Dedifferentiated amniotic fluid mesenchymal stem cell (primary cell): ENCODE results near the gene UGT1A4.
"Not testable (repeated sequence)": the region's sequence is repeated elsewhere in the genome, so short reads cannot be mapped to it uniquely, and the experiment has no call there.

Experiments used
- DNase-seq: peaks from one replicate; pipeline ENCODE4 v3.0.0-alpha.2; 2016; ENCODE audit errors: extremely low spot score

UGT1A4 gene

DNA sequence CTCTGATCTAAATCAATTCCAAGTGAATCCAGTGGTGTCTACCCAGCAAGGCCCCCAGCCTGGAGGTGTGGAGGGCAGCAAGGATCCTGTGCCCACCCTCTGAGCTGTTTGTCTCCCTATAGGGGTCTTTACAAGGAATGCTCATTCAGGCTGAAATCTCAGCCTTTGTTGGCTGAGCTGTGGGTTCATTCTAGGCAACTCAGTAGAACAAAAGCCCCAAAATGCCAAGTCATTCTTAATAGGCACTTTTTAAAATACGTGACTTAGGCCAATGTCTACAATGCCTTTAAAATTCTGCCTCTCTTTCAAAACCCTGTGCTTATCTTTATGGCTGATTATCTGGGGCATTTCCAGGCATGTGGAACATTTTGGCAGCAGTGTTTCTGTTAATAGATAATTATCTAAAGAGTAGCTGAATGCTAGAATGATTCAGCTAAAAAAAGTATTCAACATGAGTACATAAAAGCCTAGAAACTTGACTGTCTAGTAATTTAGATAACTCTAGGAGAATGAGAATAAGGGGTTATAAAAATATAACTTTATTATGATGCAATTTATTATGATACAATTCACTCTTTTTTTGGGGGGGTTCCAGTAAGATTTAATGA is 18.4 kb upstream of the UGT1A4 start:
- DNase-seq = peak; percentile 94

DNA sequence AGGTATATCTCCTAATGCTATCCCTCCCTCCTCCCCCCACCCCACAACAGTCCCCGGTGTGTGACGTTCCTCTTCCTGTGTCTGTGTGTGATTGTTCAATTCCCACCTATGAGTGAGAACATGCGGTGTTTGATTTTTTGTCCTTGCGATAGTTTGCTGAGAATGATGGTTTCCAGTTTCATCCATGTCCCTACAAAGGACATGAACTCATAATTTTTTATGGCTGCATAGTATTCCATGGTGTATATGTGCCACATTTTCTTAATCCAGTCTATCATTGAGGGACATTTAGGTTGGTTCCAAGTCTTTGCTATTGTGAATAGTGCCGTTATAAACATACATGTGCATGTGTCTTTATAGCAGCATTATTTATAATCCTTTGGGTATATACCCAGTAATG is 17.7 kb upstream of the UGT1A4 start:
- DNase-seq = not testable (repeated sequence)

DNA sequence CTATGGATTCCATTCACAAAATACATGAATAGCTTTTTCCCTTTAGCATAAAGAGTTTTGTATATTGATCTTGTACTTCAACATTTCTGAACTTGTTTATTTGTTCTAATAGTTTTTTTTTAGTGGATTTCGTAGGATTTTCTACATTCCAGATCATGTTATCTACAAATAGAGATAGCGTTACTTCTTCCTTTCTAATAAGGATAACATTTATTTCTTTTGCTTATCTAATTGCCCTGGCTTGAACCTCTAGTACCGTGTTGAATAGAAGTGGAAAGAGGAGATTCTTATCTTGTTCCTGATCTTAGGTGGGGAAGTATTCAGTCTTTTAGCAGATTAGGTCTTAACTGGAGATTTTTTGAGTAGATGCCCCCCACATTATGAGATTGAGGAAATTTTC is 16.3 kb upstream of the UGT1A4 start:
- no peak for DNase-seq

DNA sequence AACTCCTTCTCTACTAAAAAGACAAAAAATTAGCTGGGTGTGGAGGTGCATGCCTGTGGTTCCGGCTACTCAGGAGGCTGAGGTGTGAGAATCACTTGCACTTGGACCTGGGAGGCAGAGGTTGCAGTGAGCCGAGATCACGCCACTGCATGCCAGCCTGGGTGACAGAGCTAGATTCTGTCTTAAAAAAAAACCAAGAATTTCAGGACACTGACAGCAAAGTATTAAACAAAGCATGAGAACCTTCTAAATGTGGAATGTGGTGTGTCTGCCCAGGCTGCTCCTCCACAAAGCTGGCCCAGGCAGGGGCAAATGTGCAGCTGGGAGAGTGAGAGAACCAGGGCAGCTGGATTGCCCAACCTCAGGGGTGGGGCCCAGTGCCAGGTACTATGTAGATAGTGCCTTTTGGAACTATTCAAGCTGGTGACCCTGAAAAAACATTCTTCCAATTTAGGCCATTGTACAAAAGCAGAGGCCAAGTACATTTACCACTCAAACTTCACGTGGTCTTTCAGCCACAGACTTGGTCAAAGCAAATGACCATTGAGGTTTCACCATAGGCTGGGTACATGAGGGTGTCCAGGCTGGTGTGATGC is 12.5 kb upstream of the UGT1A4 start:
- peak; percentile 50 for DNase-seq

DNA sequence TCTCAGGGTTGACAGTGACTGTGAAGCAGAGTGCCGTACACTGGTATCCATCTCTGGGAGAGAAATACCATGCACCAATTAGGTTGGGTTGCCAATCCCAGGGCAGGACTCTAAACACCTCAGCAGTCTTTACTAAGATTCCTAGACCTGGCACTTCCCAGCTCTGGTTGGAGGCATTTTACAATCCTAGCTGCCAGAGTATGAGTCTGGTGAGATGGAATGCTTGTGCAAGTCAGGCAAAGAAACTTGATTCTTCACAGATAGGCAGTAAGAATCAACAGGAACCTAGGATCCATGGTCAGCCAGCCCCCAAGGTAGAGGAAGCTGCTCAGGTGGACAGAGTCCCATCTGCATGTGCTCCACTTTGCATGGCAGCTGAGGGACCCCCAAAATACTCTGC is 11.8 kb upstream of the UGT1A4 start:
- peak; percentile 76 for DNase-seq

DNA sequence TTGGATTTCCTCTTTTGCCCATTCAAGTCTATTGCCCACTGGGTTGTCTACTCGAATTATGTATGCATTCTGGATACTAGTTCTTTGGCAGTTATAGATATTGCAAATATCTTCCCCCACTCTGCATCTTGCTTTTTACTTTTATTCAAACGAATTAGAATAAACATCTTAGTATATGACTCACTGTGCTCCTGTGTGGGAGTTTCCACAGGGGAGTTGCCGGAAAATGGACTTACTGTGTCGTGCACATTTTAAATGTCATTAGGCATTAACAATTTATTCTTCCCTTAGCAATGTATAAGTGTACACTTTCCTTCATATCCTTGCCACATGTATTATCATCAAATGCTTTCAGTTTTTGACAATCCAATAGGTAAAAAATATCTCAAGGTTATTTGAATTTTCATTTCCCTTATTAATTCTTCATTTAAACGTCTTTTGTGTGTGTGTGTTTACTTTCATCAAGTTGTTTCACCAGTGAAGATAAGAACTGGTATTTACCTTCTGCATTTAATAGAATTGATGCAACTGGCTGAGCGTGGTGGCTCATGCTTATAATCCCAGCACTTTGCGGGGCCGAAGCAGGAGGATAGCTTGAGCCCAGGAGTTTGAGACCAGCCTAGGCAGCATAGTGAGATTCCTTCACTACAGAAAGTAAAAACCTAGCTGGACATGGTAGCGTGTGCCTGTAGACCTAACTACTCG is 10.4 kb upstream of the UGT1A4 start:
- peak; percentile 42 for DNase-seq

DNA sequence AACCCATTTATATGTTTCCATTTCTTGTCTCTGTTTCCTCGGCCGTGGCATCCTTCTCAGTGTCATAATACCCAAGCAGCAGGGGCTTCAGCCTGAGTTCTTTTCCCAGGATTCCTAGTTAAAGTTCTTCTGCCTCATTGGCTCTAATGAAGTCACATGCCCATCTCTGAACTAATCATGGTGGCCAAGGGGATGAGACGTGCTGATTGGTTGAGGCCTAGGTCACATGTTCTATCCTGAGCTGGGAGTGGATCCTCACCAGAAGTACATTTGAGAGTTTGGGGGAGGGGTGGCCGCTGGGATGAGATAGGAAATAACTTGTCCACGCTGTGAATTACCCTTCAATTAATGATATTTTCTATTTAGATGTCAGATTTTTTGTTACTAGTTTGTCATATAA is 9.6 kb upstream of the UGT1A4 start:
- DNase-seq = no peak

DNA sequence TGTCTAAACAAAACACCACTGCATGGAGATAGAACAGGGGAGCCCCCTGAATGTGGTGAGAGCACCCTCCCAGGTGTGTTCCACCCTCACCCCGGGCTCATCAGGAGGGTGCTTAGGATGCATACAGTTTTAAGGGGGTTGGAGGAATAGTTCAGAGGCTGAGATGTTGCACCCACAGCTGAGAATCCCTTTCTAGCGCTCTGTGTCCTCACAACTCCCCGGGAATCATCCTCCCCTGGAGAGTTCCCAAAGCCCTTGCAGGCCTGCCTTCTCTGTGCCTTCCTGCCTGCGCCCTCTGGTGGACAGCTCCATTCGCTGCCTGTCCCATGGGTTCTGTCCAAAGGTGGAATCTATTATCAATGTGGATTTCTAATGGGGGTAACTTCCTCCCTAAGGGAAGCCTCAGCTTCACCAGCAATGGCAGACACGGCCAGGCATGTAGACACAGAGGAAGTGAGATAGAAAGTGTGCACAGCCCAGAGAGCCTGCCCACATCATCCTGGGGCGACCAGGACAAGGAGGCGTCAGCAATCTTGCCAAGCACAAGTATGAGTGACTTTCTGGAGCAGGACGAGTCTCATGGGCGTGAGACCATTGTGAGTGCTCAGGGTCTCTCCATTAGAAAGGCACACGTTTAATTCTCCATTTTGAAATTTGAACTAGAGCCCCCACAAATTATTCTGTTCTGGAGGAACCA is 7.1 kb upstream of the UGT1A4 start:
- DNase-seq = peak; percentile 80

DNA sequence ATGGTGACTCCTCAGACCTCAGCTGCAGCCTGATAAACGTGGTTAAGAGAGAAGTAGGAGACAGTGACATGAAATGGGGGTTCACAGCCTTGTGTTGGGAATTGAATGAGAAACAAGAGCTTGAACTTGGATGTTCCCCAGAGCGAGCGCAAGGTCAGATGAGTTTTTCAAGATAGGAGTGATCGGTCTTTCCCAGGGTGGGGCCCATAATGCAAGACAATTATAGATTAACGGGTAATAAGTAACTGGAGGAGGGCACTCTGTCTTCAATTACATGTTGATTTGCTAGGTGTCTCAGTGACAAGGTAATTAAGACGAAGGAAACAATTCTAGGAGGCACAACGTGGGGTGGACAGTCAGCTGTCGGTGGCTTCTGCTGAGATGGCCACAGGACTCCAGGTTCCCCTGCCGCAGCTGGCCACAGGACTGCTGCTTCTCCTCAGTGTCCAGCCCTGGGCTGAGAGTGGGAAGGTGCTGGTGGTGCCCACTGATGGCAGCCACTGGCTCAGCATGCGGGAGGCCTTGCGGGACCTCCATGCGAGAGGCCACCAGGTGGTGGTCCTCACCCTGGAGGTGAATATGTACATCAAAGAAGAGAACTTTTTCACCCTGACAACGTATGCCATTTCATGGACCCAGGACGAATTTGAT is 5.8 kb upstream of the UGT1A4 start, which contains the start of gene UGT1A5:
UGT1A5 (plus strand) TSS at position 297 of the 651 bp plus-strand sequence; CDS start at position 382, 85 bp downstream.
- DNase-seq = no peak

DNA sequence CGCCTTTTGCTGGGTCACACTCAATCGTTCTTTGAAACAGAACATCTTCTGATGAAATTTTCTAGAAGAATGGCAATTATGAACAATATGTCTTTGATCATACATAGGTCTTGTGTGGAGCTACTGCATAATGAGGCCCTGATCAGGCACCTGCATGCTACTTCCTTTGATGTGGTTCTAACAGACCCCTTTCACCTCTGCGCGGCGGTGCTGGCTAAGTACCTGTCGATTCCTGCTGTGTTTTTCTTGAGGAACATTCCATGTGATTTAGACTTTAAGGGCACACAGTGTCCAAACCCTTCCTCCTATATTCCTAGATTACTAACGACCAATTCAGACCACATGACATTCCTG is 5.3 kb upstream of the UGT1A4 start:
- no peak for DNase-seq

DNA sequence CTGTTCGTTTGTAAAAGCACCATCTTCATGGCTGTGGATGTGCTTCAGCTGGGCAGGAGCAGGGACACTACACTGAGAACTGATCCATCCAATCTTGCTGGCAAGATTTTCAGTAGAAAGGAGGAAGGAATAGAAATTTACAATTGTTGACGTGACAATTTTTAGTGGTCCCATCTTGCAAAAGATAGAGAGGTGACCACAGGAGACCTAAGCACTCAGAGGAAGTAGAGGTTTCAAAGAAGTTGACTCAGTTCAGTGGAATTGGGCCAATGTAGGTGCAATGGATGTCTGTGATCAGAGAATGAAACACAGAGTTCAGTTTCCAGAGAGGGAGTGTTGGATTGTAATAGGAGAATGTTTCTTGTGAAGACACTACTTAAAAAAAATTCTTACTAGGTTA is 4.4 kb upstream of the UGT1A4 start:
- no peak for DNase-seq

DNA sequence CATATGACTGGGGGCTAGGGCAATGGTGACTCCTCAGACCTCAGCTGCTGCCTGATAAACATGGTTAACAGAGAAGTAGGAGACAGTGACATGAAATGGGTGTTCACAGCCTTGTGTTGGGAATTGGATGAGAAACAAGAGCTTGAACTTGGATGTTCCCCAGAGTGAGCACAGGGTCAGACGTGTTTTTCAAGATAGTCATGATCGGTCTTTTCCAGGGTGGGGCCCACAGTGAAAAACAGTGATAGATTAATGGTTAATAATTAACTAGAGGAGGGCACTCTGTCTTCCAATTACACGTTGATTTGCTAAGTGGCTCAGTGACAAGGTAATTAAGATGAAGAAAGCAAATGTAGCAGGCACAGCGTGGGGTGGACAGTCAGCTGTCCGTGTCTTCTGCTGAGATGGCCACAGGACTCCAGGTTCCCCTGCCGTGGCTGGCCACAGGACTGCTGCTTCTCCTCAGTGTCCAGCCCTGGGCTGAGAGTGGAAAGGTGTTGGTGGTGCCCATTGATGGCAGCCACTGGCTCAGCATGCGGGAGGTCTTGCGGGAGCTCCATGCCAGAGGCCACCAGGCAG is 10.3 kb downstream of the UGT1A4 start, which contains the start of gene UGT1A3:
UGT1A3 (plus strand) TSS at position 320 of the 579 bp plus-strand sequence; CDS start at position 405, 85 bp downstream.
- DNase-seq = no peak

DNA sequence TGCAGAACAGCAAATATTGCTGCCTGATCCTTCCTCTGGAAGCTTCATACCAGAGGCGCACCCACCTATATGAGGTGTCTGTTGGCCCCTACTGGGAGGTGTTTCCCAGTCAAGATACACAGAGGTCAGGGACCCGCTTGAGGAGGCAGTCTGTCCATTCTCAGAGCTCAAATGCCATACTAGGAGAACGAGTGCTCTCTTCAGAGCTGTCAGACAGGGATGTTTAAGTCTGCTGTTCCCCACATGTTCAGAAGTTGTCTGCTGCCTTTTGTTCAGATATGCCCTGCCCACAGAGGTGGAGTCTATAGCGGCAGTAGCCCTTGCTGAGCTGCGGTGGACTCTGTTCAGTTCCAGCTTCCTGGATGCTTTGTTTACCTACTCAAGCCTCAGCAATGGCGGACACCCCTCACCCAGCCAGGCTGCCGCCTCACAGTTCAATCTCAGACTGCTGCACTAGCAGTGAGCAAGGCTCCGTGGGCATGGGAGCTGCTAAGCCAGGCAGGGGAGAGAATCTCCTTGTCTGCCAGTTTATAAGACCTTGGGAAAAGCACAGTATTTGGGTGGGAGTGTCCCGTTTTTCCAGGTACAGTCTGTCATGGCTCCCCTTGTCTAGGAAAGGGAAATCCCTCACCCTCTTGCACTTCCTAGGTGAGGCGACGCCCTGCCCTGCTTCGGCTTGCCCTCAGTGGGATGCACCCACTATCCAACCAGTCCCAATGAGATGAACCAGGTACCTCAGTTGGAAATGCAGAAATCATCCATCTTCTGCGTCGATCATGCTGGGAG is 18.5 kb downstream of the UGT1A4 start:
- DNase-seq = not testable (repeated sequence)

DNA sequence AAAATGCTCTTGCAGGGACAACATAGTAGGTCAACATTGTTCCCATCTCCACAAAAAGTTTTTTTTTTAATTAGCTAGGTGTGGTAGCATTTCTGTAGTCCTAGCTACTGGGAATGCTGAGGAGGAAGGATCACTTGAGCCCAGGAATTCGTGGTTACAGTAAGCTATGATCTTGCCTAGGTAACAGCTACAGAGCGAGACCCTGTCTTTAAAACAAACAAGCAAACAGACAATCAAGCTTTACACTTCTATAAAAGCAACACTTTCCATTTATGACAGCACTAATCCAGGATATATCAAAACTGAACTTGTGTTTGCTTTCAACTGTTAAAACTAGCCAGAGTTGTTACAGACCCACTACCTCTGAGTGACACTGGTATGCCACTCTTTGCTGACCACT is 22.3 kb downstream of the UGT1A4 start:
- no peak for DNase-seq

DNA sequence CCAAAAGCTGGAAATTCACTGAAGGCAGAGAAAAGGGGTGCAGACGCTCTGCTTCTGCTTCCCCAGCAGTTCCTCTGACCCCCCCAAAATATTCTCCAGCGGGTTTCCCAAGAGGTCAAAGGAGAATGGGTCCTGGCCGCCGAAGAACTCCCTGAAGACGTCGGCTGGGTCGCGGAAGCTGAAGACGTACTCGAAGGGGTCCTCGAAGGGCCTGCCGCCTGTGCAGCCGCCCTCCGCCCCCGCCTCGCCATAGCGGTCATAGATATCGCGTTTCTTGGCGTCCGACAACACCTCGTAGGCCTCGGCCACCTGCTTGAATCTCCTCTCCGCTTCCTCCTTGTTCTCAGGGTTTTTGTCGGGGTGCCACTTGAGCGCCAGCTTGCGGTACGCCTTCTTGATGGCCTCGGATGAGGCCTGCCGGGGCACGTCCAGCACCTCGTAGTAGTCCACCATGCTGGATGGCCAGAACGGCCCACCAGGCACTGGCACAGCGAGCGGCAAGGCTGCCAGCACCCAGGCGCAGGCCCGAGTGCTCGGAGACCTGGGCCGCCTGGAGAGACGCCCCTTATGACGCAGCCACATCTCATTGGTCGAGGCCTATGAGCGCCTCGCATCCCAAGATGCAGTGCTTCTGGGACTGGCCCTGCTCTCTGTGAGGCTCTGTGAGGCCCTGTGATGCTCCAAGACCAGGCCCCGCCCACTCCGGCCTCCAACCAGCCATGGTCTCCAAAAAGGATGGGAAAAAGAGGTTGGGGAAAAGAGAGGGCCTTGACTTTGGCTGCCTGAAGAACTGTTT is 25.1 kb downstream of the UGT1A4 start:
- DNase-seq = no peak

DNA sequence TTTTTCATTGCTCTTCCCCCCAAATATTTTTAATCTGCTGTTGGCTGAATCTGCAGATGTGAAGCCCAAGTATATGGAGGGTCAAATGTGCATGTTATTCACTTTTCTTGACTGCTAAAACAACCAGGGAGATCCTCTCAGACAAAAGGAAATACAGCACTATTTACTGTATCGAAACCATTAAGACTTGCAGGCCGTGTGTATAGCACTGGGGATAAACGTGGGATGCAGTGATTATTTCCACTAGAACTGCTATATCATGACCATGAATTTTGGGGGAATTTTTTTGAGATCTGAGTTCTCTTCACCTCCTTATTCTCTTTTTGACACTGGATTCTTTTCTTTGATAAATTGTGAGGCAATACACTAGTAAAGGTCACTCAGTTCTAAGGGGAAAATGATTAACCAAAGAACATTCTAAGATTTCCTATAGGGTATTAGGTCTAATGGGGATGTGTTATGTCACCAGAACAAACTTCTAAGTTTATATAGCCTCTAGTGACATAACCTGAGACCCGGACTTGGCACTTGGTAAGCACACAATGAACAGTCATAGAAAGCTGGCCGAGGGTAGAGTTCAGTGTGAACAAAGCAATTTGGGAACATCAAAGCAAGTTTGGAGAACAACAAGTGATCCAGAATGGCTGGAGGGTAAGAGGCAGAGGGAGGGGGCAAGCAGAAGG is 26.7 kb downstream of the UGT1A4 start:
- no peak for DNase-seq

DNA sequence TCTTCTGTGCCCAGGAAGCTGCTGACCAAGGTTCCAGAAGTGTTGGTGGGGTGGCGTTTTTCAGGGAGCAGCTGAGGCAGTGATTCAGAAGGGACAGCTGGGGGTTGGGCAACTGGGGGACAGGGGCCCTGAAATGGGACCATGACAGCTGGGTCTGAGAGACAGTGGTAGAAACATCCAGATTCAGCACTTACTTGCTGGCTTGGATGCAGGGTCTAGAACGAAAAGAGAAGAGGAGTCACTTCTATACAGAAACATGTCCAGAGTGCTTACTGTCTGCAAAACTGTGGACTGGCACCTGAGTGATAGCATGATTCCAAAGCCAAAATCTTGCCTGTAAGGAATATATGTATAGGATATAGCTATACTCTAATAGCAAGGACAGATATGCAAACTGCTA is 27.3 kb downstream of the UGT1A4 start:
- DNase-seq = not testable (repeated sequence)

DNA sequence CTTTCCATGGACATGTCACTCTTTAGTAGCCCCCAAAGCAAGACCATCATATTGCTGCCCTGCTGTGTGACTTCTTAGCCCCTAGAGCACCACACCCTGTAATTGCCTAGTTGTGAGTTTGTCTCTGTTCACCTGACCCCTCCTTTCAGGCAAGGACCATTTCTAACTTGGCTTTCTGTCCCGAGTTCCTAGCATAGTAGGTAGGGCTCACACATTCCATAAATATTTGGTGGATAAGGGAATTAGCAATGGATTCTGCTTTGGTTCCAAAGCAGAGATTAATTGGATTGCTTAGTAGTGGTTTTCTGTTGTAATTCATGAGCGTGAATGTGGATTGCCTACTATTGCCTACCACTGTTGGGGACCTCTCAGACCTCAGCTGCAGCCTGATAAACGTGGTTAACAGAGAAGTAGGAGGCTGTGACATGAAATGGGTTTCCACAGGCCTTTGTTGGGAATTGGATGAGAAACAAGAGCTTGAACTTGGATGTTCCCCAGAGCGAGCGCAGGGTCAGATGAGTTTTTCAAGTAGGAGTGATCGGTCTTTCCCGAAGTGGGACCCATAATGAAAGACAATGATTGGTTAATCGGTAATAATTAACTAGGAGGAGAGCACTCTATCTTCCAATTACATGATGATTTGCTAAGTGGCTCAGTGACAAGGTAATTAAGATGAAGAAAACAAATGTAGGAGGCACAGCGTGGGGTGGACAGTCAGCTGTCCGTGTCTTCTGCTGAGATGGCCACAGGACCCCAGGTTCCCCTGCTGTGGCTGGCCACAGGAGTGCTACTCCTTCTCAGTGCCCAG is 28.1 kb downstream of the UGT1A4 start:
- DNase-seq = no peak

DNA sequence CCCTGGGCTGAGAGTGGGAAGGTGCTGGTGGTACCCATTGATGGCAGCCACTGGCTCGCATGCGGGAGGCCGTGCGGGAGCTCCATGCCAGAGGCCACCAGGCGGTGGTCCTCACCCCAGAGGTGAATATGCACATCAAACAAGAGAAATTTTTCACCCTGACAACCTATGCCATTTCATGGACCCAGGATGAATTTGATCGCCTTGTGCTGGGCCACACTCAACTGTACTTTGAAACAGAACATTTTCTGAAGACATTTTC is 28.7 kb downstream of the UGT1A4 start:
- no peak for DNase-seq
